GM23338 (cell line): Measurements from ENCODE around the gene MRPS16. TPM values are rescaled to one million over a fixed set of nuclear protein-coding genes. Genes with fewer than 3 reads are reported as not detected.

Source experiments
- ATAC-seq: fragments of 200-7000 bp; cut with Tn5 transposase; 3 replicates; pipeline ENCODE4 v1.9.1; 2020
- DNase-seq: peaks from one replicate; pipeline ENCODE4 v3.0.0-alpha.2; 2015; ENCODE audit warnings: low spot score
- H2AFZ ChIP-seq: fragments of 200-600 bp; sonication (generic); 2 replicates; pipeline ENCODE4 v1.8.0; 2016; ENCODE audit warnings: antibody characterized with exemption, mild to moderate bottlenecking, moderate library complexity
- H3F3A ChIP-seq: fragments of 200-600 bp; sonication (generic); replicated peaks from 2 replicates; pipeline ENCODE4 v1.8.0; 2017; ENCODE audit warnings: antibody characterized with exemption, mixed run types, low read depth
- H3K27ac ChIP-seq: fragments of 200-600 bp; sonication (generic); 2 replicates; pipeline ENCODE4 v1.6.1; 2016; ENCODE audit warnings: low read depth
- H3K27me3 ChIP-seq: fragments of 200-600 bp; sonication (generic); 2 replicates; pipeline ENCODE4 v1.8.0; 2016; ENCODE audit warnings: mild to moderate bottlenecking, mixed run types, moderate library complexity; ENCODE audit not compliant: insufficient read depth
- H3K36me3 ChIP-seq: fragments of 200-600 bp; sonication (generic); 2 replicates; pipeline ENCODE4 v1.8.0; 2016; ENCODE audit warnings: mild to moderate bottlenecking; ENCODE audit not compliant: insufficient read depth
- H3K4me1 ChIP-seq: fragments of 200-600 bp; sonication (generic); 2 replicates; pipeline ENCODE4 v1.8.0; 2016; ENCODE audit warnings: mild to moderate bottlenecking, moderate library complexity; ENCODE audit not compliant: insufficient read depth
- H3K4me2 ChIP-seq: fragments of 200-600 bp; sonication (generic); 2 replicates; pipeline ENCODE4 v1.7.1; 2017; ENCODE audit warnings: mixed run types
- H3K4me3 ChIP-seq: fragments of 200-600 bp; sonication (generic); 2 replicates; pipeline ENCODE4 v1.6.1; 2016; ENCODE audit warnings: mixed run types
- H3K79me2 ChIP-seq: fragments of 200-600 bp; sonication (generic); replicated peaks from 2 replicates; pipeline ENCODE4 v1.8.0; 2017; ENCODE audit warnings: mild to moderate bottlenecking; ENCODE audit not compliant: insufficient read depth
- H3K9me2 ChIP-seq: fragments of 200-600 bp; sonication (generic); 2 replicates; pipeline ENCODE4 v1.8.0; 2017; ENCODE audit not compliant: insufficient read depth
- H4K20me1 ChIP-seq: fragments of 200-600 bp; sonication (generic); replicated peaks from 2 replicates; pipeline ENCODE4 v1.8.0; 2017; ENCODE audit warnings: mild to moderate bottlenecking; ENCODE audit not compliant: insufficient read depth
- H3K27ac Mint-ChIP-seq: 2 replicates; pipeline ENCODE4 v1.8.0; 2020; ENCODE audit warnings: inconsistent platforms, mild to moderate bottlenecking, moderate library complexity, mixed read lengths
- H3K27me3 Mint-ChIP-seq: 3 replicates; pipeline ENCODE4 v1.8.0; 2022; ENCODE audit warnings: low read depth, mild to moderate bottlenecking, moderate library complexity, mixed read lengths, inconsistent platforms; ENCODE audit not compliant: insufficient read depth, poor library complexity
- H3K36me3 Mint-ChIP-seq: 3 replicates; pipeline ENCODE4 v1.8.0; 2021; ENCODE audit warnings: low read depth, mild to moderate bottlenecking, inconsistent platforms, moderate library complexity, mixed read lengths
- H3K4me1 Mint-ChIP-seq: 3 replicates; pipeline ENCODE4 v1.8.0; 2020; ENCODE audit warnings: mild to moderate bottlenecking, inconsistent platforms, mixed read lengths
- H3K4me3 Mint-ChIP-seq: 3 replicates; pipeline ENCODE4 v1.8.0; 2021; ENCODE audit warnings: moderate library complexity, mild to moderate bottlenecking, inconsistent platforms, mixed read lengths
- H3K9me3 Mint-ChIP-seq: 3 replicates; pipeline ENCODE4 v1.8.0; 2020; ENCODE audit warnings: moderate library complexity, mild to moderate bottlenecking, inconsistent platforms, mixed read lengths
- CTCF ChIP-seq, 2 experiments: fragments of 200-600 bp in 1 of 2; sonication (generic) in 1 of 2; conservative IDR thresholded peaks; 2 replicates each; pipeline versions ENCODE4 v1.5.1 to v1.6.1; 2016 to 2017; ENCODE audit warnings: antibody characterized with exemption in 2 of 2, low read depth in 2 of 2, mild to moderate bottlenecking in 2 of 2, moderate library complexity in 1 of 2
- EZH2 ChIP-seq: fragments of 200-600 bp; sonication (generic); IDR thresholded peaks from one replicate; pipeline ENCODE4 v1.8.0; 2017; ENCODE audit warnings: antibody characterized with exemption, mild to moderate bottlenecking, low read depth; ENCODE audit not compliant: unreplicated experiment
- JUNB ChIP-seq: IDR thresholded peaks from one replicate; pipeline ENCODE4 v1.6.1; 2016; ENCODE audit warnings: antibody characterized with exemption; ENCODE audit not compliant: unreplicated experiment
- NANOG ChIP-seq: IDR thresholded peaks from 2 replicates; pipeline ENCODE4 v1.6.1; 2016; ENCODE audit warnings: antibody characterized with exemption, borderline replicate concordance
- POLR2AphosphoS5 ChIP-seq: IDR thresholded peaks from 2 replicates; pipeline ENCODE4 v1.6.1; 2016; ENCODE audit warnings: antibody characterized with exemption, low read depth
- STAT1 ChIP-seq: IDR thresholded peaks from one replicate; pipeline ENCODE4 v1.6.1; 2016; ENCODE audit warnings: antibody characterized with exemption; ENCODE audit not compliant: unreplicated experiment
- ZNF114 ChIP-seq: fragments of 250-450 bp; sonication (Bioruptor Pico); IDR thresholded peaks from 2 replicates; pipeline ENCODE4 v1.5.0; 2020; ENCODE audit warnings: mild to moderate bottlenecking, moderate library complexity
- ZNF331 ChIP-seq: fragments of 250-450 bp; sonication (Bioruptor Pico); IDR thresholded peaks from 2 replicates; pipeline ENCODE4 v1.5.0; 2020; ENCODE audit warnings: low read depth, mild to moderate bottlenecking, moderate library complexity
- polyA plus RNA-seq: library from polyadenylated mRNA; unstranded; fragments of >200 nt; fragmentation: Nextera tagmentation; extraction: Ambion mirVana; gene quantifications from 2 replicates; pipeline ENCODE4 v1.2.1, GENCODE V29; 2016
- total RNA-seq: library from RNA; depleted of rRNA; stranded (reverse); fragments of >200 nt; shearing (Covaris generic); gene quantifications from 2 replicates; pipeline ENCODE4 v1.2.3, GENCODE V29; 2014
- TF ChIP-seq, protein P1 (sequence below): fragments of 250-450 bp; sonication (Bioruptor Pico); IDR thresholded peaks from 2 replicates; pipeline ENCODE4 v1.5.0; 2020; ENCODE audit warnings: mild to moderate bottlenecking, moderate library complexity
- TF ChIP-seq, protein P2 (sequence below): IDR thresholded peaks from one replicate; pipeline ENCODE4 v1.6.1; 2018; ENCODE audit warnings: antibody characterized with exemption; ENCODE audit not compliant: unreplicated experiment

The MRPS16 gene
- total and polyA plus RNA-seq, 2 experiments from 2014 or later, result 83.2 to 173 TPM

DNA sequence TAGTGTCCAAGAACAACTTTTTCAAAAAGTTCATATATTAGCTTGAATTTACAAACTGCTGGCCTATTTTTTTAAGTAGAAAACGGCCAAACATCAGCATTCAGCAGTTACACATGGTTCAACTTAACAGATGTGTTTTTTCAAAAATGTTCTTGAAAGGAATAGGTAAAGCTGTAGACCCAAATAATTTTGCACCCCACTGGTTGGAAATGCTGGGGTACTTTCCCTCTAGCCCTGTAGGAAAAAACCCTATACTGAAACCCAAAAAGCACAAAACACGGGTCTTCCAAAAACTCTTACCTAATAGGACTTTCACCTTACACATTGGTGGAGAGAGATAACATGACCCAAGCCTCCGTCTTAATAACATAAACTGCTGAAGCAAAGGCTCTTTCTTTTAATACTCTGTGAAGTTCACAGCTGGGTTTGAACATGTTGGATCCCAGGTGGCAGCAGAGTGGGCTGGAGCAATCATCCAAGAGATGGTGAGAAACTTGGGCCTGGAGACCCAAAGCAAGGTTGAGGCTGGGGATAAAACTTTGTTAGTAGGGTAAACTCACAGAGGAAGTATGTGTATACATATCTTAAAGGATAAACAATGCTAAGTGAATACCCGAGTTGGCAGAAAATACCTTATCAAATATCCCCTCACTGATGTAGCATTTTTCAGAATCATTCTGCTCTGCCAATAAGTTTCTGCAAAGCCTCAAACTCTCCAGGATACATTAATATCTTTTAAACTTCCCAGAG lies 4.8 kb downstream of the MRPS16 start (continued):
- TF ChIP-seq, protein P1, sequence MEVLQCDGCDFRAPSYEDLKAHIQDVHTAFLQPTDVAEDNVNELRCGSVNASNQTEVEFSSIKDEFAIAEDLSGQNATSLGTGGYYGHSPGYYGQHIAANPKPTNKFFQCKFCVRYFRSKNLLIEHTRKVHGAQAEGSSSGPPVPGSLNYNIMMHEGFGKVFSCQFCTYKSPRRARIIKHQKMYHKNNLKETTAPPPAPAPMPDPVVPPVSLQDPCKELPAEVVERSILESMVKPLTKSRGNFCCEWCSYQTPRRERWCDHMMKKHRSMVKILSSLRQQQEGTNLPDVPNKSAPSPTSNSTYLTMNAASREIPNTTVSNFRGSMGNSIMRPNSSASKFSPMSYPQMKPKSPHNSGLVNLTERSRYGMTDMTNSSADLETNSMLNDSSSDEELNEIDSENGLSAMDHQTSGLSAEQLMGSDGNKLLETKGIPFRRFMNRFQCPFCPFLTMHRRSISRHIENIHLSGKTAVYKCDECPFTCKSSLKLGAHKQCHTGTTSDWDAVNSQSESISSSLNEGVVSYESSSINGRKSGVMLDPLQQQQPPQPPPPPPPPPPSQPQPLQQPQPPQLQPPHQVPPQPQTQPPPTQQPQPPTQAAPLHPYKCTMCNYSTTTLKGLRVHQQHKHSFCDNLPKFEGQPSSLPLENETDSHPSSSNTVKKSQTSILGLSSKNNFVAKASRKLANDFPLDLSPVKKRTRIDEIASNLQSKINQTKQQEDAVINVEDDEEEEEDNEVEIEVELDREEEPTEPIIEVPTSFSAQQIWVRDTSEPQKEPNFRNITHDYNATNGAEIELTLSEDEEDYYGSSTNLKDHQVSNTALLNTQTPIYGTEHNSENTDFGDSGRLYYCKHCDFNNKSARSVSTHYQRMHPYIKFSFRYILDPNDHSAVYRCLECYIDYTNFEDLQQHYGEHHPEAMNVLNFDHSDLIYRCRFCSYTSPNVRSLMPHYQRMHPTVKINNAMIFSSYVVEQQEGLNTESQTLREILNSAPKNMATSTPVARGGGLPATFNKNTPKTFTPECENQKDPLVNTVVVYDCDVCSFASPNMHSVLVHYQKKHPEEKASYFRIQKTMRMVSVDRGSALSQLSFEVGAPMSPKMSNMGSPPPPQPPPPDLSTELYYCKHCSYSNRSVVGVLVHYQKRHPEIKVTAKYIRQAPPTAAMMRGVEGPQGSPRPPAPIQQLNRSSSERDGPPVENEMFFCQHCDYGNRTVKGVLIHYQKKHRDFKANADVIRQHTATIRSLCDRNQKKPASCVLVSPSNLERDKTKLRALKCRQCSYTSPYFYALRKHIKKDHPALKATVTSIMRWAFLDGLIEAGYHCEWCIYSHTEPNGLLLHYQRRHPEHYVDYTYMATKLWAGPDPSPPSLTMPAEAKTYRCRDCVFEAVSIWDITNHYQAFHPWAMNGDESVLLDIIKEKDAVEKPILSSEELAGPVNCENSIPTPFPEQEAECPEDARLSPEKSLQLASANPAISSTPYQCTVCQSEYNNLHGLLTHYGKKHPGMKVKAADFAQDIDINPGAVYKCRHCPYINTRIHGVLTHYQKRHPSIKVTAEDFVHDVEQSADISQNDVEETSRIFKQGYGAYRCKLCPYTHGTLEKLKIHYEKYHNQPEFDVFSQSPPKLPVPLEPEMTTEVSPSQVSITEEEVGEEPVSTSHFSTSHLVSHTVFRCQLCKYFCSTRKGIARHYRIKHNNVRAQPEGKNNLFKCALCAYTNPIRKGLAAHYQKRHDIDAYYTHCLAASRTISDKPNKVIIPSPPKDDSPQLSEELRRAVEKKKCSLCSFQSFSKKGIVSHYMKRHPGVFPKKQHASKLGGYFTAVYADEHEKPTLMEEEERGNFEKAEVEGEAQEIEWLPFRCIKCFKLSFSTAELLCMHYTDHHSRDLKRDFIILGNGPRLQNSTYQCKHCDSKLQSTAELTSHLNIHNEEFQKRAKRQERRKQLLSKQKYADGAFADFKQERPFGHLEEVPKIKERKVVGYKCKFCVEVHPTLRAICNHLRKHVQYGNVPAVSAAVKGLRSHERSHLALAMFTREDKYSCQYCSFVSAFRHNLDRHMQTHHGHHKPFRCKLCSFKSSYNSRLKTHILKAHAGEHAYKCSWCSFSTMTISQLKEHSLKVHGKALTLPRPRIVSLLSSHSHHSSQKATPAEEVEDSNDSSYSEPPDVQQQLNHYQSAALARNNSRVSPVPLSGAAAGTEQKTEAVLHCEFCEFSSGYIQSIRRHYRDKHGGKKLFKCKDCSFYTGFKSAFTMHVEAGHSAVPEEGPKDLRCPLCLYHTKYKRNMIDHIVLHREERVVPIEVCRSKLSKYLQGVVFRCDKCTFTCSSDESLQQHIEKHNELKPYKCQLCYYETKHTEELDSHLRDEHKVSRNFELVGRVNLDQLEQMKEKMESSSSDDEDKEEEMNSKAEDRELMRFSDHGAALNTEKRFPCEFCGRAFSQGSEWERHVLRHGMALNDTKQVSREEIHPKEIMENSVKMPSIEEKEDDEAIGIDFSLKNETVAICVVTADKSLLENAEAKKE (CRISPR knock-in tag), result no peak

- Histone ChIP-seq H3K4me2 (peak within 1 kb of the TSS; percentile 98), H3F3A (peaks cover 26% of the 10 kb centered on the region), H3K79me2 (peaks cover 70% of the 10 kb centered on the region), H3K4me3 (peak within 1 kb of the TSS; percentile 81), H3K27ac (peak within 1 kb of the TSS; percentile 98), H3K4me1 (peaks cover 20% of the 10 kb centered on the region), H3K9me2 (no peaks in the 10 kb centered on the region), H3K36me3 (peaks cover 51% of the 10 kb centered on the region), H2AFZ (no peak within 1 kb of the TSS), H4K20me1 (no peaks in the 10 kb centered on the region; the same call in 1 of the 2 replicates), H3K27me3 (no peaks in the 10 kb centered on the region)
- H3K9me3 Mint-ChIP-seq, result no peaks in the 10 kb centered on the region
- ATAC-seq (peak; percentile 89), DNase-seq (peak; percentile 97)
- peak within 1 kb of the TSS; percentile 100 for H3K27ac Mint-ChIP-seq
- peaks cover 9% of the 10 kb centered on the region for H3K27me3 Mint-ChIP-seq
- H3K4me3 Mint-ChIP-seq, result peak within 1 kb of the TSS; percentile 100
- peaks cover 23% of the 10 kb centered on the region; the same call in 2 of the 3 replicates for H3K4me1 Mint-ChIP-seq
- peaks cover 81% of the 10 kb centered on the region for H3K36me3 Mint-ChIP-seq
- 0 out of 4 replicates have a peak, but pooled peaks of 1 of the 2 experiments have one; percentile 2 for TF ChIP-seq CTCF (conservative IDR thresholded peaks at IDR 0.05; ENCODE audit: low read depth in 2 of 2)
- TF ChIP-seq STAT1, result no peak
- no peak for TF ChIP-seq JUNB
- no peak for TF ChIP-seq EZH2
- TF ChIP-seq ZNF114 (CRISPR knock-in tag), result no peak
- TF ChIP-seq NANOG, result peak; percentile 12; the same call in 1 of the 2 replicates
- TF ChIP-seq ZNF331 (CRISPR knock-in tag), result no peak
- TF ChIP-seq, protein P2, sequence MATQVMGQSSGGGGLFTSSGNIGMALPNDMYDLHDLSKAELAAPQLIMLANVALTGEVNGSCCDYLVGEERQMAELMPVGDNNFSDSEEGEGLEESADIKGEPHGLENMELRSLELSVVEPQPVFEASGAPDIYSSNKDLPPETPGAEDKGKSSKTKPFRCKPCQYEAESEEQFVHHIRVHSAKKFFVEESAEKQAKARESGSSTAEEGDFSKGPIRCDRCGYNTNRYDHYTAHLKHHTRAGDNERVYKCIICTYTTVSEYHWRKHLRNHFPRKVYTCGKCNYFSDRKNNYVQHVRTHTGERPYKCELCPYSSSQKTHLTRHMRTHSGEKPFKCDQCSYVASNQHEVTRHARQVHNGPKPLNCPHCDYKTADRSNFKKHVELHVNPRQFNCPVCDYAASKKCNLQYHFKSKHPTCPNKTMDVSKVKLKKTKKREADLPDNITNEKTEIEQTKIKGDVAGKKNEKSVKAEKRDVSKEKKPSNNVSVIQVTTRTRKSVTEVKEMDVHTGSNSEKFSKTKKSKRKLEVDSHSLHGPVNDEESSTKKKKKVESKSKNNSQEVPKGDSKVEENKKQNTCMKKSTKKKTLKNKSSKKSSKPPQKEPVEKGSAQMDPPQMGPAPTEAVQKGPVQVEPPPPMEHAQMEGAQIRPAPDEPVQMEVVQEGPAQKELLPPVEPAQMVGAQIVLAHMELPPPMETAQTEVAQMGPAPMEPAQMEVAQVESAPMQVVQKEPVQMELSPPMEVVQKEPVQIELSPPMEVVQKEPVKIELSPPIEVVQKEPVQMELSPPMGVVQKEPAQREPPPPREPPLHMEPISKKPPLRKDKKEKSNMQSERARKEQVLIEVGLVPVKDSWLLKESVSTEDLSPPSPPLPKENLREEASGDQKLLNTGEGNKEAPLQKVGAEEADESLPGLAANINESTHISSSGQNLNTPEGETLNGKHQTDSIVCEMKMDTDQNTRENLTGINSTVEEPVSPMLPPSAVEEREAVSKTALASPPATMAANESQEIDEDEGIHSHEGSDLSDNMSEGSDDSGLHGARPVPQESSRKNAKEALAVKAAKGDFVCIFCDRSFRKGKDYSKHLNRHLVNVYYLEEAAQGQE, result no peak
- peak; percentile 97 for TF ChIP-seq POLR2AphosphoS5
Measured at GRCh38 chr10:73246646-73247508, 5.6 kb downstream of the MRPS16 start, which contains the start of gene DNAJC9. DNAJC9 (minus strand) TSS chr10:73247255; CDS start chr10:73247189, 66 bp downstream.
